ENCODE measurements around the gene ADAMTS2.
A peak's percentile ranks its signal among the peaks of the same experiment; 100 is the strongest.

ADAMTS2 gene

GRCh38 chr5:179167871-179168451 lies 177.3 kb downstream of the ADAMTS2 start:
- TF ChIP-seq CTCF (conservative IDR thresholded peaks at IDR 0.05), result no peak

GRCh38 chr5:179166886-179167841 lies 178.1 kb downstream of the ADAMTS2 start:
- peak overlapping the region; percentile 31; the same call in 1 of the 2 replicates for H3K27ac ChIP-seq
- TF ChIP-seq CTCF (conservative IDR thresholded peaks at IDR 0.05), result peak; percentile 99

More at GRCh38 chr5:179167871-179168451, 177.3 kb downstream of the ADAMTS2 start:
- peak overlapping the region; percentile 31; the same call in 1 of the 2 replicates for H3K27ac ChIP-seq

- no peak for TF ChIP-seq CTCF (conservative IDR thresholded peaks at IDR 0.05)
- H3K27ac ChIP-seq, result no peak overlapping the region; the same call in 1 of the 2 replicates
These were observed 178.9 kb downstream of the ADAMTS2 start for GRCh38 chr5:179166171-179166885.

- no peak for TF ChIP-seq CTCF (conservative IDR thresholded peaks at IDR 0.05)
- H3K27ac ChIP-seq, result no peak overlapping the region
These were observed 179.7 kb downstream of the ADAMTS2 start for GRCh38 chr5:179165421-179166170.

GRCh38 chr5:179164331-179165311 lies 180.6 kb downstream of the ADAMTS2 start:
- H3K27ac ChIP-seq, result no peak overlapping the region
- TF ChIP-seq CTCF (conservative IDR thresholded peaks at IDR 0.05), result no peak

Measured in VCaP (cell line).